ENCODE measurements around the gene BCORL1.

Gene BCORL1

DNA sequence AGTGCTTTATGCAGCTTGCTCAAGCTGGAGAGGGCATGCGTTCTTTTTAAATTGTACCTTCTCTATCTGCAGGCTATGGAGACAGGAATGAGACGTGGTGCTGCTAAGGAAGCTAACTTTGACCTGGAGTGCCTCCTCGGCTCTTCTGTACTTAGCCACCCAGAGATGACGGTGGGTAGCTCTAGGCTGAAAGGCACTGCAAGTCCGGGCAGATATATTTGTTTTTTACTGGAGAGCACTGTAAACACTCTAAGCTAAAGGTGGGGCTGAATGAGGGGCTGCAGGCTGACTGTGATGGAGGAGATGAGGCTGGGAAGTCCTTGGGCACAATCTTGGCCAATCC, 115.7 kb downstream of the BCORL1 start:
- FAIRE-seq, result no peak

DNA sequence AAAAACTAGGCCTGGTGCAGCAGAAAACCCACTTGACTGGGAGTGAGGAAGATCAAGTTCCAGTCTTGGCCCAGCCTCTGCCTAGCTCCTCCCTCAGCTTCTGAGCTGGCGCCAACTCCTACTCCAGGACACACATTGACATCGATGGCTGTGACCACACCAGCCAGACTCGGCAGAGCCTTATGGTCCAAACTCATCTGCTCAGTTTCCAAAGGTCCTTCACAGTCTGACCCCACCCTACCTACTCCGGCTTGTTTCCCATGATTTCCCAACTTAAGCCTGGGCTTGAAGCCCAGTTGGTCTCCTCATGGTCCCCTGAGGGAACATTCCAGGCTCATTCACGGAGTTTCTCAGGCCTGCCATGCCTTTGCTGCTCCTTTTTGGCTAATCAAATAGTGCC, 117.7 kb downstream of the BCORL1 start:
- no peak for FAIRE-seq

DNA sequence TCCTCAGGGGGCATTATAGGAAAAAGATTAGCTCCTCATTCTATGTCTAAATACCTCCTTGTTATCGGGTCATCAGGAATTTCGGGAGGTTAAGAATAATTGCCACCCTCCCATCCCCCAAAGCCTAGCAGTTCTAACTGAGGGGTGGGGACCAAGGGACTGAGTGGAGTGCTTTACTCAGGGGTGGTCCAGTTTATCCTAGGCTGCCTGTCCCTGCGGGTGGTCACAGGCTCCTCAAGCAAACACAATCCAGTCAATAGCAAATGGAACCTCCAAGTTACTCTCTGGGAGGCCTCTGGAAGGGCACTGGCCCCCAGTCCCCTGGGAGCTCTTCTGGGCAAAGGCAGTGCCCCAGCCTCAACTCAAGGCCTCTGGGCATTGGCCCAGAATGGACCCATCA, 121.2 kb downstream of the BCORL1 start:
- no peak for FAIRE-seq

DNA sequence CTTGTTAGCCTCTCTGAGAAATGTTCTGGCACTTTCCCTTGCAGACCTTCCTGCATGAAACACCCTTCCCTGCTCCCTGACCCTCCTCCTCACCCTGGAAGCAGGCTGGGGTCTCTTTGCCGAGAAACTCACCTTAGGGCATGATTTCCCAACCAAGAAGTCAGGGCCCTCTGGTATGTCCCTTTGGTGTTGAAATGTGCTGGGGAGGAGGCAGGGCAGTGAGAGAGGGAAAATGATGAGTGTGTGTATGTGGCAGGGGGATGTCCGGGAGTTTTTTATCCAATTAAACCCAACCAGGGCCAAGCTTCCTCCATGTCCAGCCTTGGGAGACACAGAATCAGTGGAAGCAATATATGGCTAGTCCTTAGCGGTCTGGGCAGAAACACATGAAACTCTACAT, 122.8 kb downstream of the BCORL1 start:
- FAIRE-seq, result no peak

DNA sequence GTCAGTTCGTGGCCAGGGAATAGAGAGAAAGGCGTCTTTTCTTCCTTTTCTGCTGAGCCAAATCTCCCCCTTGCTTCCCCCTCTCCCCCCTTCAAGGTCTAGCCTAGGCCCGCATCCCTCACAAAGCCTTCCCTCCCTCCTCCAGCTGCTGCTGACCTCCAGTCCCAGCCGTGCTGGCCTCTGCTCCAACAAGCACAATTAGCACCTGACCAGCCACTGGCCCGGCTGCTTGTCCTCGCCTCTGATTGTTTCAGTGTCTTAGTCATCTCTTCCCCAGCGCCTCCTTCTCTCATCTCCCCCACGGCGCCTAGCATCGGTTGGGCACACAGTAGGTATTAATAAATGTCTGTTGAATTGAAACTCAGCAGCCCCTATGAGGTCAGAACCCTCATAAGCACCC, 123.6 kb downstream of the BCORL1 start:
- no peak for FAIRE-seq

All from TTC549 (cell line).